ENCODE data around the gene CDKN1A. TPM values are rescaled to one million over a fixed set of nuclear protein-coding genes. Genes with fewer than 3 reads are reported as not detected.
"Not testable (repeated sequence)": the region's sequence is repeated elsewhere in the genome, so short reads cannot be mapped to it uniquely, and the experiment has no call there.

The CDKN1A gene
- total RNA-seq, 4 donors from 2014 or later = 8.8 to 119 (median 75.8) TPM

- no peaks in the 10 kb centered on the region for H3K9me3 ChIP-seq
Measured at GRCh38 chr6:36703982-36704381, 25.5 kb downstream of the CDKN1A start.

GRCh38 chr6:36704961-36705577, 26.6 kb downstream of the CDKN1A start:
- H3K9me3 ChIP-seq; intact Hi-C loops (cut with DNase I; ENCODE audit: low total_unique reads); DNase-seq; H3K27me3 ChIP-seq; H3K36me3 ChIP-seq; H3K4me1 ChIP-seq; H3K4me3 ChIP-seq; H3K27ac ChIP-seq: not testable (repeated sequence)

More at GRCh38 chr6:36703982-36704381, 25.5 kb downstream of the CDKN1A start:
- Histone ChIP-seq H3K36me3 (no peaks in the 10 kb centered on the region), H3K4me1 (no peaks in the 10 kb centered on the region), H3K27me3 (no peaks in the 10 kb centered on the region), H3K27ac (no peak overlapping the region), H3K4me3 (no peak overlapping the region)
- DNase-seq = no peak
- no peak for TF ChIP-seq POLR2A (IDR thresholded peaks at IDR 0.05)
- TF ChIP-seq, protein P1, sequence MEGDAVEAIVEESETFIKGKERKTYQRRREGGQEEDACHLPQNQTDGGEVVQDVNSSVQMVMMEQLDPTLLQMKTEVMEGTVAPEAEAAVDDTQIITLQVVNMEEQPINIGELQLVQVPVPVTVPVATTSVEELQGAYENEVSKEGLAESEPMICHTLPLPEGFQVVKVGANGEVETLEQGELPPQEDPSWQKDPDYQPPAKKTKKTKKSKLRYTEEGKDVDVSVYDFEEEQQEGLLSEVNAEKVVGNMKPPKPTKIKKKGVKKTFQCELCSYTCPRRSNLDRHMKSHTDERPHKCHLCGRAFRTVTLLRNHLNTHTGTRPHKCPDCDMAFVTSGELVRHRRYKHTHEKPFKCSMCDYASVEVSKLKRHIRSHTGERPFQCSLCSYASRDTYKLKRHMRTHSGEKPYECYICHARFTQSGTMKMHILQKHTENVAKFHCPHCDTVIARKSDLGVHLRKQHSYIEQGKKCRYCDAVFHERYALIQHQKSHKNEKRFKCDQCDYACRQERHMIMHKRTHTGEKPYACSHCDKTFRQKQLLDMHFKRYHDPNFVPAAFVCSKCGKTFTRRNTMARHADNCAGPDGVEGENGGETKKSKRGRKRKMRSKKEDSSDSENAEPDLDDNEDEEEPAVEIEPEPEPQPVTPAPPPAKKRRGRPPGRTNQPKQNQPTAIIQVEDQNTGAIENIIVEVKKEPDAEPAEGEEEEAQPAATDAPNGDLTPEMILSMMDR (IDR thresholded peaks at IDR 0.05) = no peak
- intact Hi-C loops (cut with DNase I; ENCODE audit: low total_unique reads) = no loop called here

GRCh38 chr6:36706339-36706738, 27.8 kb downstream of the CDKN1A start:
- Histone ChIP-seq H3K4me3 (no peak overlapping the region), H3K27me3 (no peaks in the 10 kb centered on the region), H3K36me3 (no peaks in the 10 kb centered on the region), H3K4me1 (no peaks in the 10 kb centered on the region), H3K9me3 (no peaks in the 10 kb centered on the region), H3K27ac (no peak overlapping the region)
- intact Hi-C loops (cut with DNase I; ENCODE audit: low total_unique reads) = no loop called here
- TF ChIP-seq, protein P1 (IDR thresholded peaks at IDR 0.05) = no peak
- TF ChIP-seq POLR2A (IDR thresholded peaks at IDR 0.05) = no peak
- no peak for DNase-seq

- Histone ChIP-seq H3K4me3 (no peak overlapping the region), H3K9me3 (no peaks in the 10 kb centered on the region), H3K27ac (no peak overlapping the region), H3K27me3 (no peaks in the 10 kb centered on the region), H3K4me1 (no peaks in the 10 kb centered on the region), H3K36me3 (no peaks in the 10 kb centered on the region)
- TF ChIP-seq POLR2A (IDR thresholded peaks at IDR 0.05) = no peak
- TF ChIP-seq, protein P1 (IDR thresholded peaks at IDR 0.05) = no peak
- intact Hi-C loops (cut with DNase I; ENCODE audit: low total_unique reads) = no loop called here
- no peak for DNase-seq
Measured at GRCh38 chr6:36712816-36713215, 34.3 kb downstream of the CDKN1A start.

DNA sequence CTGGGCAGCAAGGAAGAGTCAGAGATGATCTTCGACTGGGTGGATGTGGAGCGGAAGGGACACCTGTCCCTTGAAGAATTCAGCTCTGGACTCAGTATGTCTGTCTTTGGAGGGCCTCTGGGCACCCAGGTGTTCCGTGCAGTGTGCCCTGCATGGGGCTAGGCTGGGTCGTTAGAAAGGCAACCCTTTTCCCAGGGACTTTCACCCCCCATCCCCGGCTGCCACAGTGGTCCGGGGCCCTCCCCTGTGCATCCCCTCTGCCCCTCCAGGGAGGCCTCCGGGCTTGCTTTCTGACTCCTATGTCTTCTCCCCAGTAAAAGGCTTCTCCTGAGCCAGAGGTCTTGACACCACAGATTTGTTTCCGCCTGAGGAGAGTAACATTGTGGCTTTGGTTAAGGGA, 35.3 kb downstream of the CDKN1A start:
- intact Hi-C loops (cut with DNase I; ENCODE audit: low total_unique reads) = no loop called here
- no peak for TF ChIP-seq POLR2A (IDR thresholded peaks at IDR 0.05)
- TF ChIP-seq, protein P1 (IDR thresholded peaks at IDR 0.05) = no peak
- Histone ChIP-seq H3K36me3 (no peaks in the 10 kb centered on the region), H3K27me3 (no peaks in the 10 kb centered on the region), H3K9me3 (no peaks in the 10 kb centered on the region), H3K4me1 (no peaks in the 10 kb centered on the region), H3K27ac (no peak overlapping the region), H3K4me3 (no peak overlapping the region)
- no peak for DNase-seq

GRCh38 chr6:36714511-36714910, 36.0 kb downstream of the CDKN1A start:
- DNase-seq = no peak

More at GRCh38 chr6:36714511-36714910, 36.0 kb downstream of the CDKN1A start:
- intact Hi-C loops (cut with DNase I; ENCODE audit: low total_unique reads) = no loop called here
- no peaks in the 10 kb centered on the region for H3K9me3 ChIP-seq
- no peaks in the 10 kb centered on the region for H3K4me1 ChIP-seq
- H3K27ac ChIP-seq = no peak overlapping the region
- no peaks in the 10 kb centered on the region for H3K27me3 ChIP-seq
- H3K36me3 ChIP-seq = no peaks in the 10 kb centered on the region
- TF ChIP-seq, protein P1 (IDR thresholded peaks at IDR 0.05) = no peak
- TF ChIP-seq POLR2A (IDR thresholded peaks at IDR 0.05) = no peak
- H3K4me3 ChIP-seq = no peak overlapping the region

Data from uterus (tissue), 4 donors.